HG03196 (cell line): ENCODE results near the gene MLPH.
"Not testable (repeated sequence)": the region's sequence is repeated elsewhere in the genome, so short reads cannot be mapped to it uniquely, and the experiment has no call there.

Experiments
- ATAC-seq: cut with Tn5 transposase; IDR thresholded peaks from one replicate; pipeline ENCODE4 v1.9.1; 2021; ENCODE audit not compliant: unreplicated experiment

MLPH gene

DNA sequence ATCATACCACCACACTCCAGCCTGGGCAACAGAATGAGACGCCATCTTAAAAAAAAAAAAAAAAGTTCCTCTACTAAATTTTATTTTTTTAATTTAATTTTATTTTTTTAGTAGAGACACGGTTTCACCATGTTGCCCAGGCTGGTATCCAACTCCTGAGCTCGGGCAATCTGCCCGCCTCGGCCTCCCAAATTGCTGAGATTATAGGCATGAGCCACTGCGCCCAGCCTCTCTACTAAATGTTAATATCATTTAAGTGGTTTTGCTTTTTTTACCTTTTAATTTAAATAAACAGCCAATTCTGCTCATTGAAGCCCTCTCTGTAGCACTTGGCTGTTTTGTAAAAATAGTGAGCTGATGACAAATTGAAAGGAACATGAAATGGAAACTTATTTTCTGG is 94.3 kb downstream of the MLPH start:
- ATAC-seq, result no peak

DNA sequence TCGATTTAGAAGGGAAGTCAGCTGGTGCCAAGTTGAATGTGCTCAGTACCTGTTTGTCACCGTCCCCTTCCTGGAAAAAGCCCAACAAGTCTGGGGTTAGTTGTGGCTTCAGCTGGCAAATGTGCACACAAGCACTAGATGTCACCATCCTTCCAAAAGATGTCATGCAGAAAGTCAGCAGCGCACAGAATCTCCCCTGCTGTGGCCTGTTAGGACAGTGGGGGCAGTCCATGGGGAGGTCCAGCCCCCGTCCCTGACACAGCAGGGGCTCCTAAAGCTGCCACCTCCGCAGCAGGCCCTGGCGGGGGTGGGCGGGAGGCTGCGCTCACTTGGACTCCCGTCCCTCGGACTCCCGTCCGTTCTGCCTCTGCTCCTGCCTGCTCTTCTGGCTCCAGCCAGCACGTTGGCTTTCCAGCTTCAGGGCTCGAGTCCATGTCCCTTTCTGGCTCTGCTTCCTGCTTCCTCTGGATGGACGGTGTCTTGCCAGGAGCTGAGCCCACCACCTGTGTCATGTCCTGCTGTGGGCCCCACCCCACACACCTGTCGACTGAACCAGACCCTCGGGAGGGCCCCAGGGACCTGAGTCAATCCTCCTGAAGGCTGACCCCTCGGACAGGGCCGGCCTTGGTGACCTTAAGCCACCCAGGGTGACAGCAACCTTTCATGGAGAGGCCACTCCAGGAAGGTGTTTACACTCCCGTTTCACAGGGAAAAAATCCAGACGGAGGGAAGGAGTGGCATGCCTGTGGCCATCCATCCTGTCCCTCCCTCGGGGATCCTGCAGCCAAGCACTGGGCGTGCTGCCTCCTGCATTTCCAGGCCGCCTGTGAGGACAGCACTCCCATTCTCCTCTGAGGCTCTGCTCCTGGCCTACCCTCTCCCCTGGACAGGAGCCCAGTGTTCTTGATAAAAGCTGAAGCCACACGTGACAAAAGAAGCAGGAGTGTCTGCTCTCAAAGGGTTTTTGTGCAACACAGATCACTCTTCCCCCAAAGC is 95.0 kb downstream of the MLPH start:
- peak; percentile 56 for ATAC-seq

DNA sequence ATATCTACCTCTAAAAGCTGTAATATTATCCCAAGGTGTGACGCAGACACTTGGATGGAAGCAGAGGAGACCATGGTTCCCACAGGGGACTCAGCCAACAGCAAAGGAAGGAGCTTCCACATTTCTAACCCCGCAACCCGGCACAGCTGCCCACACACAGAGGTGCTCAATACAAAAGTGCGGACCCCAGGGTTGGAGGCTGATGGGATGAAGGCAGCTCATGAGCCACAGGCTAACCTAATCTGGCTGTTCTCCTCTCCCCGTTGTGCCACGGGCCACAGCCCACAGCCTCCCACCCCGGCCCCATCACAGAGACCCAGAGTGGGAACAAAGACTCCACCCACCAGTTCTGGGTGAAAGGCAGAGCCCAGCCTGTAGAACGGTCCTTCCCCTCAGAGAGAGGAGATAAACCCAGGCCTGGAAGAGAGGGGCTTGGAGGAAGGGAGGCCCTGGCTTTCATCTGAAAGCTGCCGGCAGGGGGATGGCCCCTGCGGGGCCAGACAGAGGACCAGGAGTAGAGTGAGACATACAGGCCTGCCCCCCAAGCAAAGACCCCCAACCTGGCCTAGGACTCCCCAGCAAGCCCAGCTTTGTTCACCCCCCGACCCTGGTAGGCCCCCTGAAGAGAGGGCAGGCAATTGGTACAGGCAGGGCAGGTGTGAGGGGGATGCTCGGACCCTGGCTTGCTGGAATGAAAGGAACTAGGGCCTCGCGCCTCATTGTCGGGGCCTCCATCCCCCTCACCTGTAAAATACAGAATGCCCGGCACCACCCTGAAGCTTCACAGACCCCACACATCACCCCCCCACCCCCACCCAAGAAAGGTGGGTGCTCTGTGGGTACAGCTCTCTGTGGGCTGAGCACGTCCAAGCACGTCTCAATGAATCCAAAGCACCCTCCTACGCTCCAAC is 96.6 kb downstream of the MLPH start:
- ATAC-seq, result no peak

DNA sequence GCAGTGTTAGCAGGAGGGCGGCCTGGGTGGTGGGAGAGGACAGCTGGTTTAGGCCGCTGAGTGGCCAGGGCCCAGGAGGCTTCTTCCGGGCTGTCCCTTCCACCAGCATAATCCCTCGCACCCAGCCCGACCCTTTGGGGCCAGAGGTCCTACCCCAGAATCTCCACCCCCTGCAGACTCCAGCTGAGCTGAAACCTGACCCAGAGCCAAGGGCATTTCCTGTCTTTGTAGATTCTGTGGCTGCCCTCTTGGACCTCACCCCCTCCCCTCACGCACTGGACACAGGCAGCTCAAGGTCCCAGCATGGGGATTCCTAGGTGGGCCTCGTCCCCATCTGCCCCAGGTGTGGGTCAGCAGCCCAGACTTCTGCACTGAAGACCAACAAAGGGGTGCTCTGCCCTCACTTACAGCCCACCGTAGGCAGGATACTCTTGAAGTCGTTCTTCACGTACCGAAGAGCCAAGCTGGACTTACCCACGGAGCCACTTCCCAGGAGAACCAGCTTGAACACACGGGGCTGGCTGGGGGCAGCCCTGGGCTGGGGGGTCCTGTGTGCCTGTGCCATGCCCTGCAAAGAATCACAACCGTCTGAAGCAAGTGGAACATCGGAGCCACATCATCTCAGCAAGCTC is 98.7 kb downstream of the MLPH start:
- ATAC-seq, result no peak

DNA sequence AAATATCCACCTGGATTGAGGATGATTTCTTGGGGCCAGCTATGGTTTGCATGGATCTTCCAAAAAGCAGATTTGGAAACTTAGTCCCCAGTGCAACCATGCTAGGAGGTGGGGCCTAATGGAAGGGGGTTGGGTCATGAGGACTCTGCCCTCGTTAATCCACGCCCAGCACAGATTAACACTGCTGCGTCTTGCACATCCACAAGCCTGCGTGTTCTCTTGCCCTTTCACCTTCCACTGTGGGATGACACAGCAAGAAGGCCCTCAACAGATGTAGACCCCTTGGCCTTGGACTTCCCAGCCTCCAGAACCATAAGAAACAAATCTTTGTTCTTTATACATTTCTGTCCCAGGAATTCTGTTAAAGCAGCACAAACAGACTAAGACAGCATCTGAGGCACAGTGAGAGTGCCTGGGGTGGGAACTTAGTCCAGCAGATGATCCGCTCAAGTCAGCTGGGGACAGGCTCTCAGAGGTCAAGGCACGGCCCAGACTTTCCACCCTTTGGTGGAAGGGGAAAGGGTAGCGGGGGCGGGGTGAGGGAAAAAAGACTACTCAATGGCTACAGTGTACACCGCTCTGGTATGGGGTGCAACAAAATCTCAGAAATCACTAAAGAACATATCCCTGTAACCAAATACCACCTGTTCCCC is 101.1 kb downstream of the MLPH start:
- no peak for ATAC-seq

DNA sequence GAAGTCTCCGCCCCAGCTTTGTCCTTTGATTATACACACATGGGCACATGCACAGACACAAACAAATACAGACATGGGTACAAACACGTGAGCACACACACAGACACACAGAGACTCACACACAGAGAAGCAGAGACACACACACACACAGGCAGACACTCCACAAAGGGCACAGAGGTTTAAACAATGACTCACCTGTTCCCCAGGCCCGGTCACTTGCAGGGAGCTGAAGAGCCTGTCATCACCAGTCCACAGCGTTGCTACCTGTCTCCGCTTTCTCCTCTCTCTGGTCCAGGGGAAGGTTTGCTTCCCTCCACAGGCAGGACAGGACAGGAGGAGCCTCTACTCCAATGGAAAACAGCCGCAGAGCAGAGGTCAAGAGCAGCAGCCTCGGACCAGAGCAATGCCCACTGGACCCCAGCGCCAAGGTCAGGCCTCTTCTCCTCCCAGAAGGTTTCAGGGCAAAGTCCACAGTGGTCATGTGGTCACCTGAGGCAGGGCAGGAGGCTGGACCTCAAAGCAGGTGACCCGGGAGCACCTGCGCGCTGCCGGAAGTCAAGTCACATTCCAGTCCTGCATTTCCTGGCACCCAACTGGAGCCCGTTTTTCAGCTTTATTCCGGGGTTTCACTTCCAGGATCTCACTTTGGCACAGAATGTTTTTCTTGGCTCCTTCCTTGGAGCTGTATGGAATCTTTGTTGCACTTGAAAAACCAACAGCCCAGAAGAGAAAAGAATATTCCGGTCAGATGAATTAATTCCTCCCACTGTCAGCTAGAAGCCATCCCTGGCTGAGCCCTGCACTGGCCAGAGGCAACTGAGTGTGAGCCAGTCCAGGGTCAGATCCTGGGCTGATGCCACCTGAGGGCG is 103.5 kb downstream of the MLPH start, which contains the start of gene RAB17:
Gene RAB17 (minus strand): TSS at position 463 of the 869 bp plus-strand sequence. CDS start 4,580 bp downstream, outside the sequence.
- ATAC-seq, result no peak

DNA sequence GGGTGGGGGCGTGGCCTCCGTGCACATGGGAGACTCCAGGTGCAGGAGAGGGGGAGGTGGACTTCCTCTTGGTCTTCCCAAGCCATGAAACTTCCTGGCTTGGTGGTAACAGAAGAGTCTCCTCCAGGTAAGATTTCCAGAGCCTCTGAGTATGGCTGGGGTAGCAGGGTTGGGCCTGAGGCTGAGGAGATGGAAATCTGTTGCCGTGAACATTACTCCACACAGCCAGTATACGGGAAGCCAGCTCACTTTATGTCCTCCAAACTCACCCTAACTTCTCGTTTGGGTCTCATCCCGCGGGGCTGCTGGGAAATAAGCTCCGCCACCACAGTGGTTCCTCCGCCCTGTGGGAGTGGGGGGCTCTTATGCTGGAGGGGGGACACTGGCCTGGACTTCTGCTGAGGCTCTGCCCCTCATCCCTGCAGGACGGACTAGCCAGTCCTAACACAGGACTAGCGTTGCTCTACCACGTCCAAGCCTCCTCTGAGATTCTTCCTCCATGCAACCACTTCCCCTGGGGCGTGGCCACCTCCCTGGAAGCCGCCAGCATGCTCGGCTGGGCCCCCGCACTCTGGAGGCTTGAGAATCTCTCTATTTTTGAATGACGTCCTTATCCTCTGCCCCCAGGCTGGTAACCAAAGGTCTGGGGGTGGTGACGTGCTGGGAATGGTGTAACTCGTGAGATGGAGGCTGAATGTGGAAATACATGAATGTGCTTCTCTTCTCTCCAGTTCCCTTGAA is 104.3 kb downstream of the MLPH start:
- no peak for ATAC-seq

DNA sequence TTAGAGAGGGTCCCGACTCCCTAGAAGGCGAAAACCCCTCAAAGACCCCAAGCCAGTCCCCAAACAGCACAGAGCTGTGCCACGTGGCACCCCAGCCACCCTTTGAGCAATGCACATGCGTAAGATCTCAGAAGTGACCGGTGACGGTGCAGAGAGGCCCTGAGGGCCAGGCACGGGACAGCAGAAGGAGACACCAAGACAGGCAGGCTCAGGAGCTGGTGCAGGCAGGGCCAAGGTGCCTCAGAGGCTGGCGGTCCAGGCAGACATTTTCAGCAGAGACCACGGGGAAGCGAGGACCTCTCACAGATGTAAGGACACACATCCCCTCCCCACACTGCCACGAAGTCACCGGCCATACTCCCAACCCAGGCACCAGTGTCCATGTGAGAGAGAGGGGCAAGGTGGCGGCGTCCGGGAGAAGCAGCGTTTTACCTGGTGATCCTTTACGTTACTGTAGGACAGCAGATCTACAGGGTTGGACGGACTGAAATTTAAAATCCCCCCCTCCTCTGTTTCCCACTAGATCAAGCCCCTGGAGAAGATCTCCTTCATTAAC is 105.5 kb downstream of the MLPH start:
- ATAC-seq, result no peak

DNA sequence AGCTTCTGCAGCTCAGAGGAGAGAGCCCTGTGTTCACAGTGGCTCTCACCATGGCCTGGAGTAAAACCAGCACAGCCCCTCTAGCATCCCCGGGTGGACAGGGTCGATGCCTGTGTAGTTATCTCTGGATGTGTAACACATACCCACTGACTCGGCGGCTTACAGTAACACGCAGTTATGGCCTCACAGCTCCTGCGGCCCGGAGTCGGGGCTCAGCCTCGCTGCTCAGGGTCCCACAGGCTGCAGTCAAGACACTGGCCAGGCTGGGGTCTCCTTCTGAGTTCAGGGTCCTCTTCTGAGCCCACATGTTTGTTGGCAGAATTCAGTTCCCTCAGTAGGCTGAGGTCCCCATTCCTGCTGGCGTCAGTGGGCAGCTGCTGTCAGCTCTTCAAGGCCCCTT is 106.0 kb downstream of the MLPH start:
- ATAC-seq, result no peak

DNA sequence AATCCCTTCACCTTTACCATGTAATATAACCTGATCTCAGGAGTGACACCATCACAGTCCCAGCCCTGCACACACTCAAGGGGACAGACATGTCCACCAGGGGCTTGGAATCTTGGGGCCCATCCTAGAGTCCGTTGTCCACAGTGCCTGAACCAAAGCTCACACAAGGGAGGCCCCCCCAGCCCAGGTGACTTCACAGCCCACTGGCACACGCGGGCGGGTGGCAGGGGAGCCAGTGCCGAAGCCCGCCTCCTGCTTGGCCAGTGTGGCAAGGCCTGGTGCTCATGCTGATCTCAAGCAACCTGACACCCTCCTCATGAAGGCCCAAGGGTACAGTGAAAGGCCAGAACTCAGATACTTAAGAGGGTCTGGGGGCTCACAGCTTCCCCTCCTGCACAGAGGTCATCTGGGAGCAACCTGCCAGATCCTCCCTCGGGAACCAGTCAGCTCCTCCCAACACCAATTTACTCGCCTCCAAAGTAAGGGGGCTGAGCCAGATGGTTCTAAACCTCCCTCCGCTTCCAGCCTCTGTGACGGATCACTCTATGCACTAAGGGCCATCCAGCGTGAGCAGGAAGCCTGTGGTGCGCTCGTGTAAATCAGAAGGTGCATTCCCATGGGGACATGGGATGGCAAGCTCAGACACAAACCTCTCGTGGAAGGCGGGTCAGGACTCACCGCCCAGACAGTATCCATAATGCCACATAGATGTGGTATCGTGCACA is 106.7 kb downstream of the MLPH start:
- ATAC-seq, result no peak

DNA sequence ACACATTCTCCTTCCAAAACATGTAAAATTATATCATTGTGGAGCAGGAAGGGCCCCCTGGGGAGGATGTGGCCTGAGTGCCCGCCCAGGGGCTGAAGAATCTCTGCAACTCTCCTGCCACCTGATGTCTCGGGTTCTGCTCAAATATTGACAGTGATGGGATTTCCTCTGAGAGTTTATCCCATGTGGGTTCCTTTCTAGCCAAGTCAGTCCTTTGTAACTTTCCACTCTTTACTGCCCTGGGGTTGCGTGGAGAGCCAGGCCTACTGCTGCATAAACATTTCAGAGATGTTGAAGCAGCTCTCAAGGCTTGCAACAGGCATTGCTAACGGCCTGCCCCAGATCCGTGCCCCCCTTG is 107.4 kb downstream of the MLPH start:
- ATAC-seq, result no peak

DNA sequence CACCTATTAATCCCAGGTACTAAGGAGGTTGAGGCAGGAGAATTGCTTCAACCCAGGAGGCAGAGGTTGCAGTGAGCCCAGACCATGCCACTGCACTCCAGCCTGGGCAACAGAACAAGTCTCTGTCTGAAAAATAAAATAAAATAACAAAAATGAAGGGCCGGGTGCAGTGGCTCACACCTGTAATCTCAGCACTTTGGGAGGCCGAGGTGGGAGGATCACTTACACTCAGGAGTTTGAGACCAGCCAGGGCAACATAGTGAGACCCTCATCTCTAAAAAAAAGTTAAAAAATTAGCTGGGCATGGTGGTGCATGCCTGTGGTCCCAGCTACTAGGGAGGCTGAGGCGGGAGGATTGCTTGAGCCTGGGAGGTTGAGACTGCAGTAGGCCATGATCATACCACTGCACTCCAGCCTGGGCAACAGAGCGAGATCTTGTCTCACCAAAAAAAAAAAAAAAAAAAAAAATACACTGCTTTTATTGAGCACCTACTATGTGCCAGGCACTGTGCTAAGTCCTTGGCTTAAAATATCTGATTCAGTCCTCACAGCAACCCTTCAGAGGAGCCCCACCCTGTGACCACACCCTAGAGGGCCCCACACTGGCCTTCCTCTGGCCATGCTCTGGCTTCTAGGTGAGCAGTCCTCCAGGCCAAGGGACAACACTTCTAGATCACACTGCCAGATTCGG is 108.9 kb downstream of the MLPH start:
- not testable (repeated sequence) for ATAC-seq

DNA sequence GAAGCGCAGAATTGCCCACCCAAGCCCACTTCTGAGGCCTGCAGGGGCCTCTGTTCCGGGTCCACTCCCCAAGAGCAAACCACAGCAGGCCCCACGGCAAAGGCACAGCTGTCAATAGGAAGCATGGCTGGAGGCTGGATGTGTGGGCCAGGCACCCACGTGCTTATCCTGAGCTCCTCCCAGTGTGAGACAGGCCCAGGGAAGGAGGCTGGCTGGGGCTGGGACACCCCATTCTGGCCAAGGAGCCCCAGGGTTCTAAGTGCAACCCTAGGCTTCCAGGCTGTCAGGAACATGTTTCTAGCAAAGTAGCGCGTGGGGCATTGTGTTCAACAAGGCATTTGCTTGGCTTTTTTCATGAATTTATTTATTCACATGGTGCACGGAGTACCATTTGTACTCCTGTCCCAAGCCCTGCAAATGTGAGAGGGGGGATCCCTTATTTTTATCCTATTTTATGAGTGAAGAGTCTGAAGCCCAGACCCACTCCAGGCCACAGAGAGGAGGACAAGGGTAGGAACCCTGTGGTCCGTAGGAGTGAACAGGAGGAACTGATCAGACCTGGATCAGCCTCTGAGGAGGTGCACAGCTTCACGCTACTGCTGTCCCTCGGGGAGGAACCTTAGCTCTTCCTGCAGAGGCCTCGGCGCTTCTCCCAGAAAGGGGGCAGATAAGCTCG is 109.6 kb downstream of the MLPH start:
- ATAC-seq, result no peak

DNA sequence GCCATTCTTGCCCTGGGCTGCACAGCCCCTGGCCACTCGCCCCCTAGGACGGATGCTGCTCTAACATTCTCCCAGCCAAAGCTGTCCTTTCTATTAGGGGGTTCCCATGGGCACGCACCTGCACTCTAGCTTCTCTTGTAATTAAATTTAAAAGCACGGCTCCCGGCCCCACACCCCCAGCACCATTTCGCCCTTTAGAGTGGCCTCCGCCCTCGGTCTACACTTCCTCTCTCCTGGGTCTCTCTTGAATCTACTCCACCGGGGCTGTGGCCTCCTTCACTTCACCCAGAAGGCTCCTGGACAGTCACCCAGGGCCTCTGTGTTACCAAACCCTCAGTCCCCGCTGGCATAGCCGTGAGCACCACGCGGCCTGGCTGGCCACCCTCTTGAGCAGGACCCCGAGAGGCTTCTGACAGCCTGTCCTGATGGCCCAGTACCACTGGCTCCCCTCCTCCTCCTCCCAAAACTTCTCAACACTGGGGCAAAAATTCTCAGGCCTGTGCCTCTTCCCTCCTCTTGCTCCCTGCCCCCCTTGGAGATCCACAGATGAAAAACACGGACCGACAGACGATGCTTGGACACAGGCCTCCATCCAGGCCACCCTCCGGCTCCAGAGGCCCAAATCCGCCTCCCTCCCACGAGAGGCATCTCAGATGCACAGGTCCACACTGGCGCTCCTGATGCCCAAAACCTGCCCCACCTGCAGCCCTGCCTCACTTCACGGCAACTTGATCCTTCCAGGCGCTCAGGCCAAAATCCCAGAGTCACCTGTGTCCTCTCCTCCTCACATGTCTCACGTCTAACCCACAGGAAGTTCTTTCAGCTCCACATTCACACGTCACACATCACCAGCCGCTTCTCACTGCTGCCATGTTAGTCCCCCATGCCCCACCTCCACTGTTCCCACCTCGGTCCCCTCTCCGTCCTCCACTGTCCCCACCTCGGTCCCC is 110.4 kb downstream of the MLPH start:
- no peak for ATAC-seq

DNA sequence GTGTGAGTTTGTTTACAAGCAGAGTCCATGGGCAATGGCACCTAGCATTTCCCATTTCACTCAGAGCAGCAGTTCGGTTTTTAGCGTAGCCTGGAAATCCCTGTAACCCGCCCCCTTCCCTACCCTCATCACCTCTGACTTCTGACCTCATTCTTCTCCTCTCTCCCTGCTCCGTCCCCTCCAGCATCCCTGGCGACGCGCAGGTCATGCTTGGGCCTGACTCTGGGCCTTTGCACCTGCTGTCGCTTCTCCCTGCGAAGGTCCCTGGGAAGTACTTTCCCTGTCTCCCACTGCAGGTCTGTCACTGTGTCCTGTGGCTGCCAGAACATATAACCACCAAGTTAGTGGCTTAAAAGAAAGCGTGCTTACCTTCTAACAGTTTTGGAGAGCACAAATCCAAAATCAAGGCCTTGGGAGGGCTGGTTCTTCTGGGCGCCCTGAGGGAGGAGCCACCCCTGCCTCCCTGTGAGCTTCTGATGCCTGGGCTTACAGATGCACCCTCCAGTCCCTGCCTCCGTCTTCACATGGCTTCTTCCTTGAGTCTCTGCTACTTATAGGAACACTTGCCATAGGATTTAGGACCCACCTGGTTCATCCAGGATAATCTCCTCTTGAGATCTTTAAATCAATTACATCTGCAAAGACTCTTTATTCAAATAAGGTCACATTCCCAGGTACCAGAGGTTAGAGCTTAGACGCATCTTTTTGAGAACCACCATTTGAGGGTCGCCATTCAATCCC is 111.6 kb downstream of the MLPH start:
- ATAC-seq, result no peak
